ENCODE data around the gene PDXP.
A peak's percentile ranks its signal among the peaks of the same experiment; 100 is the strongest.
"Not testable (repeated sequence)": the region's sequence is repeated elsewhere in the genome, so short reads cannot be mapped to it uniquely, and the experiment has no call there.

PDXP gene, protein sequence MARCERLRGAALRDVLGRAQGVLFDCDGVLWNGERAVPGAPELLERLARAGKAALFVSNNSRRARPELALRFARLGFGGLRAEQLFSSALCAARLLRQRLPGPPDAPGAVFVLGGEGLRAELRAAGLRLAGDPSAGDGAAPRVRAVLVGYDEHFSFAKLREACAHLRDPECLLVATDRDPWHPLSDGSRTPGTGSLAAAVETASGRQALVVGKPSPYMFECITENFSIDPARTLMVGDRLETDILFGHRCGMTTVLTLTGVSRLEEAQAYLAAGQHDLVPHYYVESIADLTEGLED

GRCh38 chr22:37658133-37659065, at the start of gene PDXP:
Gene PDXP, plus strand, starts transcription at chr22:37658723. Its CDS starts 60 bp downstream, at chr22:37658783.
- FAIRE-seq = no peak

DNA sequence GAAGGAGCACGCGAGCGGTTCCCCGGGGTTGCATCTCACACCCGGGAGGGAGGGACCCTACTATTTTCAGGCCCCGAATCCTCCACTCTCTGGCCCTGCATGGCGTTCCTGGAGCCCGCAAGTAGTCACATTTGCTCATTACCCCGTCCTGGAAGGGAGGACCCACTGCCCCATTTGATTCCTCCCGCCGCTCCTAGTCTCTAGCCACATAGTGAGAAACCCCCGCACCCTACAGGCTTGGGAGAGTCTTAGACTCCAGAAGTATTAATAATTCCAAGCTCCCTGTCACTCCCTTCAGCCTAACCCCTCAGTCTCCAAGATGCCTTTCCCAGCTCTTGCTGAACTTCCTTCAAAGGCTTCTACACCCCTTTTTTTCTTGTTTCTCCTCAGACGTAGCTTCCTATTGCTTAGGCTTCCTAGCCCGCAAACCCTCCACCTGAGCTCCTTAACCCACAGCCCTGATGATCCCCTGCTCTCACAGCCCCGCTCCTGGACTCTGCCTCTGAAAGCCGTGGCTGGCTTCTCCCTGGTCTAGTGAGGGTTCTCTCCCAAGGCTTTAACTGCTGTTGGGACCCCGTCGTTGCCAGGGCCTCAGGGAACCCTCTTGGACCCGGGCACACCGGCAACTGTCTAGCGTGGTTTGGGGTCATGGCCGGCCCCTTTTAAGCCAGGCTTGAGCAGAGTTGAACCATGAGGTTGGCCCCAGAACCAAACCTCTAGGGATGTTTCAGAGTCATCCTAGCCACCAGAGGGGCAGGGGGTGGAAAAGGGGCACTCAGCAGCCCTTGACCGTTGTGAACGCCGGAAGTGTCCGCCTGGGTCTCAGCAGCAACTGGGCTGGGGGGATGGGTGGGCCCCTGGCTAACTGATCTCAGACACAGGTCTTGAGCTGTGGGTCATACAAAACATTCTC, 49.0 kb upstream of the PDXP start:
- DNase-seq (ENCODE audit: insufficient read length, low spot score) (no peak), FAIRE-seq (no peak)
- no peak for TF ChIP-seq CTCF (IDR thresholded peaks at IDR 0.05; ENCODE audit: insufficient read depth, missing control alignments)

More at GRCh38 chr22:37658133-37659065, at the start of gene PDXP:
- DNase-seq (ENCODE audit: insufficient read length, low spot score) = peak; percentile 75
- TF ChIP-seq CTCF (IDR thresholded peaks at IDR 0.05; ENCODE audit: insufficient read depth, missing control alignments) = no peak

DNA sequence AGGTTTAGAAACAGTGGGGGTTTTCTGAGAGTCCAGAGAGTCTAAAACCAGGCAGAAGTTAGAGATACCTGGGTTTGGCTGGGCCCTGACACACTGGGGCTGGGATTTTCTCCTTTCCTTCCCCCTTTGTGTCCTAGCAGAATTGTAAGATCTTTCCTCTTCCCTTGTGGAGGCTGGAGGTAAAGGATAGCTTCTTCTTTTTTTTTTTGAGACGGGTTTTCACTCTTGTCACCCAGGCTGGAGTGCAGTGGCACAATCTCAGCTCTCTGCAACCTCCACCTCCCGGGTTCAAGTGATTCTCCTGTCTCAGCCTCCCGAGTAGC, 48.4 kb upstream of the PDXP start:
- DNase-seq (ENCODE audit: insufficient read length, low spot score); FAIRE-seq: not testable (repeated sequence)

- TF ChIP-seq CTCF (IDR thresholded peaks at IDR 0.05; ENCODE audit: insufficient read depth, missing control alignments) = no peak
- DNase-seq (ENCODE audit: insufficient read length, low spot score) (no peak), FAIRE-seq (no peak)
Observed at GRCh38 chr22:37610480-37611129, 47.9 kb upstream of the PDXP start.

- no peak for DNase-seq (ENCODE audit: insufficient read length, low spot score)
- no peak for FAIRE-seq
- TF ChIP-seq CTCF (IDR thresholded peaks at IDR 0.05; ENCODE audit: insufficient read depth, missing control alignments) = no peak
Observed at GRCh38 chr22:37611207-37611606, 47.3 kb upstream of the PDXP start.

- DNase-seq (ENCODE audit: insufficient read length, low spot score) = peak; percentile 3
- no peak for FAIRE-seq
- no peak for TF ChIP-seq CTCF (IDR thresholded peaks at IDR 0.05; ENCODE audit: insufficient read depth, missing control alignments)
Observed at GRCh38 chr22:37616201-37617083, 42.1 kb upstream of the PDXP start.

All from D721Med (cell line).